ENCODE results near the gene SRC. TPM values are rescaled to one million over a fixed set of nuclear protein-coding genes. Genes with fewer than 3 reads are reported as not detected.

Gene SRC
- total RNA-seq, 6 experiments from 2014 or later = 22.0 to 35.6 (median 24.6) TPM

DNA sequence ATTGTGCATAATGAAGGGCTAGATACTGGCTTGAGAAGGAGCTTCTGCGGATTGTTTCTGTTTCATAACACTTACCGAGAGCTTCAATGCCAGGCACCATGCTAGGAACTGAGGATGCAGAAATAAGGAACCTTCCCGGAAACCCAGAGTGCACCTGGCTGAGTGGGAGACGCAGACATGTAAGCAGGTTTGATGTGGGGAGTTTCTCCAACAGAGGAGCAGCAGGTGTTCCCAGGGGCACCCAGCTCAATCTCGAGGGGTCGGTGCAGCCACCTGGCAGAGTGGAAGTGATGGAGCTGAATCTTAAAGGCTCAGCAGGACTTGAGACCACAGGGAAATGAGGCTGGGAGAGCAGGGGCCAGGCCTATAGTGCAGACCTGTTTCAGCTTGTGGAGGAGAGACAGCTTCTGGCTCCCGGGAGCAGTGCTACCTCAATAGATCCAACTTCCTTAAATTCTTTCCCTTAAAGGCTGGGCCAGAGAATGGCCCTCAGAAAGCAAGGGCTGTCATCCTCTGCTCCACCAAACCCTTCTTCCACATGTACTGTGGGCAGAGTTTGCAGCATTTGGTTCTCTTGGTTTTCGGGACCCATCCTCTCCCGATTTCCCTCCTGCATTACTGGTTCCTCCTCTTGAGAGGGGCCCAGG, 27.8 kb upstream of the SRC start:
- no peak for DNase-seq
- no peak overlapping the region for H3K27ac Mint-ChIP-seq

DNA sequence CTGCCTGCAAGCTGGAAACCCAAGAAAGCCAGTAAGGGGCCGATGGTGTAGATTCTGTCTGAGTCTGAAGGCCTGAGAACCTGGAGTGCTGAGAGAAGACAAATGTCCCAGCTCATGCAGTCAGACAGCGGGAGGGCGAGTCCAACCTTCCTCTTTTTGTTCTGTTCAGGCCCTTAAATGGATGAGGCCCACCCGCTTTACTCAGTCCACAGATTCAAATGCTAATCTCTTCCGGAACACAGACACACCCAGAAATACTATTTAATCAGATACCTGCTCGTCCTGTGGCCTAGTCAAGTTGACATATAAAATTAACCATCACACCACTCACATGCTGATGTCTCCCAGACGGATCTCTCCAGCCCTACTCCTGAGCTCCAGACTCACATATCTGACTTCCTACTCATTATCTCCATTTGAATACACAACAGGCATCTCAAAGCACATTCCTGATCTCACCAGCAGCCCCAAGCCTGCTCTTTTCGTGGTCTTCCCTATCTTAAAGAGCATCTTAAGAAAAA, 26.7 kb upstream of the SRC start:
- peak overlapping the region; percentile 45 for H3K27ac Mint-ChIP-seq
- peak; percentile 66 for DNase-seq
- TF ChIP-seq, protein P1, sequence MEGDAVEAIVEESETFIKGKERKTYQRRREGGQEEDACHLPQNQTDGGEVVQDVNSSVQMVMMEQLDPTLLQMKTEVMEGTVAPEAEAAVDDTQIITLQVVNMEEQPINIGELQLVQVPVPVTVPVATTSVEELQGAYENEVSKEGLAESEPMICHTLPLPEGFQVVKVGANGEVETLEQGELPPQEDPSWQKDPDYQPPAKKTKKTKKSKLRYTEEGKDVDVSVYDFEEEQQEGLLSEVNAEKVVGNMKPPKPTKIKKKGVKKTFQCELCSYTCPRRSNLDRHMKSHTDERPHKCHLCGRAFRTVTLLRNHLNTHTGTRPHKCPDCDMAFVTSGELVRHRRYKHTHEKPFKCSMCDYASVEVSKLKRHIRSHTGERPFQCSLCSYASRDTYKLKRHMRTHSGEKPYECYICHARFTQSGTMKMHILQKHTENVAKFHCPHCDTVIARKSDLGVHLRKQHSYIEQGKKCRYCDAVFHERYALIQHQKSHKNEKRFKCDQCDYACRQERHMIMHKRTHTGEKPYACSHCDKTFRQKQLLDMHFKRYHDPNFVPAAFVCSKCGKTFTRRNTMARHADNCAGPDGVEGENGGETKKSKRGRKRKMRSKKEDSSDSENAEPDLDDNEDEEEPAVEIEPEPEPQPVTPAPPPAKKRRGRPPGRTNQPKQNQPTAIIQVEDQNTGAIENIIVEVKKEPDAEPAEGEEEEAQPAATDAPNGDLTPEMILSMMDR (IDR thresholded peaks at IDR 0.05) = no peak
- H3K9me3 Mint-ChIP-seq = peaks cover 4% of the 10 kb centered on the region; the same call in 1 of the 2 replicates
- peaks cover 43% of the 10 kb centered on the region for H3K4me1 Mint-ChIP-seq (ENCODE audit: low read depth)
- H3K4me3 Mint-ChIP-seq = no peak overlapping the region
- H3K36me3 Mint-ChIP-seq (ENCODE audit: low read depth) = peaks cover 30% of the 10 kb centered on the region
- H3K27me3 Mint-ChIP-seq (ENCODE audit: insufficient read depth) = peaks cover 4% of the 10 kb centered on the region

More for the DNA sequence above, 27.8 kb upstream of the SRC start:
- Mint-ChIP-seq H3K4me3 (no peak overlapping the region), H3K4me1 (ENCODE audit: low read depth) (peaks cover 41% of the 10 kb centered on the region), H3K36me3 (ENCODE audit: low read depth) (peaks cover 29% of the 10 kb centered on the region), H3K27me3 (ENCODE audit: insufficient read depth) (peaks cover 4% of the 10 kb centered on the region), H3K9me3 (peaks cover 4% of the 10 kb centered on the region; the same call in 1 of the 2 replicates)
- TF ChIP-seq, protein P1 (IDR thresholded peaks at IDR 0.05) = no peak

GRCh38 chr20:37323985-37324384, 22.0 kb upstream of the SRC start:
- peaks cover 4% of the 10 kb centered on the region; the same call in 1 of the 2 replicates for H3K9me3 Mint-ChIP-seq
- peaks cover 2% of the 10 kb centered on the region; the same call in 1 of the 2 replicates for H3K27me3 Mint-ChIP-seq (ENCODE audit: insufficient read depth)
- peak overlapping the region; percentile 82 for H3K27ac Mint-ChIP-seq
- peaks cover 15% of the 10 kb centered on the region for H3K36me3 Mint-ChIP-seq (ENCODE audit: low read depth)
- peak; percentile 88 for DNase-seq
- TF ChIP-seq, protein P1 (IDR thresholded peaks at IDR 0.05) = no peak
- peak overlapping the region; percentile 39; the same call in 1 of the 2 replicates for H3K4me3 Mint-ChIP-seq
- H3K4me1 Mint-ChIP-seq (ENCODE audit: low read depth) = peaks cover 56% of the 10 kb centered on the region

DNA sequence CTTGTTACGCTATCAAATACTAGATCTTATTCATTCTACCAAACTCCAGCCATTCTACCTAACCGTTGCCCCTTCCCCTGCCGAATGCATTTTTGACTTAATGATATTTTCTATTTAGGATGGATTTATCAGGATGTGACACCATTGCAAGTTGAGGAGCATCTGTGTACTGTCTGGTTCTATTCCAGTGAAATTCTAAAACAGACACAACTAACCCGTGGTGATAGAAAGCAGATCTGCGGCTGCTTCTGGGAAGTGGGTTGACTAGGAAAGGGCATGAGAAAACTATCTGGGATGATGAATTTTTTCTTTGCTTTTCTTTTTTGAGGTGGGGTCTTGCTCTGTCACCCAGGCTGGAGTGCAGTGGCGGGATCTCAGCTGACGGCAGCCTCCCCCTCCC, 20.7 kb upstream of the SRC start:
- no peak for DNase-seq
- Mint-ChIP-seq H3K4me3 (no peak overlapping the region), H3K36me3 (ENCODE audit: low read depth) (peaks cover 15% of the 10 kb centered on the region), H3K27me3 (ENCODE audit: insufficient read depth) (peaks cover 1% of the 10 kb centered on the region; the same call in 1 of the 2 replicates), H3K27ac (no peak overlapping the region), H3K9me3 (peaks cover 4% of the 10 kb centered on the region; the same call in 1 of the 2 replicates), H3K4me1 (ENCODE audit: low read depth) (peaks cover 45% of the 10 kb centered on the region)
- TF ChIP-seq, protein P1 (IDR thresholded peaks at IDR 0.05) = no peak

GRCh38 chr20:37326666-37327065, 19.3 kb upstream of the SRC start:
- H3K9me3 Mint-ChIP-seq = peaks cover 4% of the 10 kb centered on the region; the same call in 1 of the 2 replicates
- H3K27me3 Mint-ChIP-seq (ENCODE audit: insufficient read depth) = no peaks in the 10 kb centered on the region
- H3K4me1 Mint-ChIP-seq (ENCODE audit: low read depth) = peaks cover 45% of the 10 kb centered on the region
- no peak for DNase-seq
- peaks cover 10% of the 10 kb centered on the region for H3K36me3 Mint-ChIP-seq (ENCODE audit: low read depth)
- TF ChIP-seq, protein P1 (IDR thresholded peaks at IDR 0.05) = no peak
- no peak overlapping the region for H3K4me3 Mint-ChIP-seq
- peak overlapping the region; percentile 12; the same call in 1 of the 2 replicates for H3K27ac Mint-ChIP-seq
